ELF-1 (cell line): Measurements from ENCODE around the gene DAND5.

Experiments used
- DNase-seq: peaks from one replicate; pipeline ENCODE4 v3.0.0-alpha.2; 2016; ENCODE audit warnings: low read depth, low spot score

DAND5 gene

DNA sequence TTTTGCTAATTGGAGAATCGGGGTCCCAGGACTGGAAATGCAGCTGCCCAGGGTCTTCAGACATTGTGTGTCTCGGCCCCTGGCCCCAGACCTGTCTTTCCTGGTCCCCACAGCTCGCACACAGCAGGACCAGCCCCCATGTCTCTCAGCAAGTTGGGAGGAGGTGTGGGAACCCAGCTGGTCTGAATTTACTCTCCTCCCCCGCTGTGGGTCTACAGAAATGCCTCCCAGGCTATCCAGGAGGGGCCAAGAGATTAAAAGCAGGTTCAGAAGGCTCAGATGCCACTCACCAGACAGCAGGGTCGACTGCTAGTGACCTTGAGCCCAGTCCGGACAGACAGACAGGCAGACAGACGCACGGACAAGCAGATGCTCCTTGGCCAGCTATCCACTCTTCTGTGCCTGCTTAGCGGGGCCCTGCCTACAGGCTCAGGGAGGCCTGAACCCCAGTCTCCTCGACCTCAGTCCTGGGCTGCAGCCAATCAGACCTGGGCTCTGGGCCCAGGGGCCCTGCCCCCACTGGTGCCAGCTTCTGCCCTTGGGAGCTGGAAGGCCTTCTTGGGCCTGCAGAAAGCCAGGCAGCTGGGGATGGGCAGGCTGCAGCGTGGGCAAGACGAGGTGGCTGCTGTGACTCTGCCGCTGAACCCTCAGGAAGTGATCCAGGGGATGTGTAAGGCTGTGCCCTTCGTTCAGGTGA is at the start of gene DAND5:
Gene DAND5, plus strand, starts transcription at position 285 of the 697 bp plus-strand sequence. Its CDS starts 85 bp downstream, at position 370.
- peak; percentile 23 for DNase-seq

DNA sequence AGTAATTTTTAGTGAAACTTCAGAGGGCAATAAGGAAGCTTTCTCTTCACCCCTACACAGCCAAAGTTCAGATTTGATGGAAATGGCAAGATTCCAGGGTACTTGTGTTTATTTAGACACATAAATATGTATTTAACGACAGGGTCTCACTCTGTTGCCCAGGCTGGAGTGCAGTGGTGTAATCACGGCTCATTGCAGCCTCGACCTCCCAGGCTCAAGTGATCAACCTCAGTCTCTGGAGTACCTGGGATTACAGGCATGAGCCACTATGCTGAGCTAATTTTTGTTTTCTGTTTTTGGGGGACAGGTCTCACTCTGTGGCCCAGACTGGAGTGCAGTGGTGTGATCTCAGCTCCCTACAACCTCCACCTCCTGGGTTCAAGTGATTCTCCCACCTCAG is 48.3 kb upstream of the DAND5 start:
- DNase-seq = no peak

- no peak for DNase-seq
Measured at GRCh38 chr19:12922959-12923358, 46.4 kb upstream of the DAND5 start.

- DNase-seq = no peak
Measured at GRCh38 chr19:12924621-12925310, 44.6 kb upstream of the DAND5 start.

DNA sequence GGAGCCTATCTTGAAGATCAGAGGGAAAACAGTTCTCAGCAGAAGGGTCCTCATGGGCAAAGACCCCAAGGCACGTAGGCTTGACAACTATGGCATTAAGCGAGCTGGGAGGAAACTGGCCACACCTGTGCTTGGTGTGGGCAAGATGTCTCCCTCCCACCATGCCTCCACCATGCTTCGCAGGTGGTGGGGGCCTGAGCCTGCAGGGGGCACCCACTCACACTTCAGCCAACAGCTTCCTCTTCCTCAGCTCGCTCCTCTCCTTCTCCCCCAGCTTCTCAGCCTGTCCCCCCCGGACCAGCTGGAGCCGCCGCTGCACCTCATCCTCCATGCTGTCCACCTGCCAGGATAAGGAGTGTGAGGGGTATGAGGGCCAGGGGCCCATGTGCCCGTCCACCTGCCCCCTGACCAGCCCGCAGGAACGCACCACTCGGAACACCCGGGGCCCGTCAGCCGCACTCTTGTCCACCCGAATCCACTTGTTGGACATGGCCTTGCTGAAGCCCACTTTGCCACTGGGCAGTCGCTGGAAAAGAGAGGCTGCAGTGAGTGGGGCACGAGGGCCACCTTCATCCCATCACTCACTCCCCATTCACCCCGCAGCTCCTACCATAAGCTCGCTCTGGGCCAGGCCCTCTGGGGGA is 39.3 kb upstream of the DAND5 start:
- DNase-seq = no peak

GRCh38 chr19:12932392-12933286 is 36.7 kb upstream of the DAND5 start:
- no peak for DNase-seq

GRCh38 chr19:12933287-12934072 is 35.9 kb upstream of the DAND5 start, which contains the start of gene FARSA:
FARSA (minus strand) TSS chr19:12933711; CDS start chr19:12933696, 15 bp downstream.
- peak; percentile 93 for DNase-seq

DNA sequence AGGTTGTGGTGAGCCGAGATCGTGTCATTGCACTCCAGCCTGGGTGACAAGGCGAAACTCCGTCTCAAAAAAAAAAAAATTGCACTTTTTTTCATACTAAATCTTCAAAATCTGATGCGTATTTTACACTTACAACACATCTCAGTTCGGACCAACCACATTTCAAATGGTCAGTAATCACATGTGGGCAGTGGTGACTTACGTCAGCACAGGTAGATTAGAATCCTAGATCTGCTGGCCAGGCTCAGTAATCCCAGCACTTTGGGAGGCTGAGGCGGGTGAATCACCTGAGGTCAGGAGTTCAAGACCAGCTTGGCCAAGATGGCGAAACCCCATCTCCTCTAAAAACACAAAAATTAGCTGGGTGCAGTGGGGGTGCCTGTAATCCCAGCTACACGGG is 34.3 kb upstream of the DAND5 start:
- no peak for DNase-seq

DNA sequence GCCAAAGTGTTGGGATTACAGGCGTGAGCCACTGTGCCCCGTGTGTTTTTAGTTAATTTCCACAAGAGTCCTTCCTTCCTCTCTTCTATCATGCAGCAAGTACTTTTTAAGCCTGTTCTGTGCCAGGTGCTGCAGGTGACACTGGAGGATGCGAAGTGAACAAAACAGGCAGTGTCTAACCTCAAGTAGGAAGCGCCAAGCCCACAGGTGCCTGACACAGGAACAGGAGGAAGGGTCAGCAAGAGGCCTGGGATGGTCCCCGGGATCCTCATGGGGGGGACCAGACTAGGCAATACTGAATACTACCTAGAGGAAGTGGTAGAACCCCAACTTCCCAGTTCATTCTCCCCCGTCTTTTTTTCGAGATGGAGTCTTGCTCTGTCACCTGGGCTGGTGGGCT is 32.8 kb upstream of the DAND5 start:
- DNase-seq = no peak

GRCh38 chr19:12937093-12937926 is 32.1 kb upstream of the DAND5 start:
- DNase-seq = peak; percentile 49

DNA sequence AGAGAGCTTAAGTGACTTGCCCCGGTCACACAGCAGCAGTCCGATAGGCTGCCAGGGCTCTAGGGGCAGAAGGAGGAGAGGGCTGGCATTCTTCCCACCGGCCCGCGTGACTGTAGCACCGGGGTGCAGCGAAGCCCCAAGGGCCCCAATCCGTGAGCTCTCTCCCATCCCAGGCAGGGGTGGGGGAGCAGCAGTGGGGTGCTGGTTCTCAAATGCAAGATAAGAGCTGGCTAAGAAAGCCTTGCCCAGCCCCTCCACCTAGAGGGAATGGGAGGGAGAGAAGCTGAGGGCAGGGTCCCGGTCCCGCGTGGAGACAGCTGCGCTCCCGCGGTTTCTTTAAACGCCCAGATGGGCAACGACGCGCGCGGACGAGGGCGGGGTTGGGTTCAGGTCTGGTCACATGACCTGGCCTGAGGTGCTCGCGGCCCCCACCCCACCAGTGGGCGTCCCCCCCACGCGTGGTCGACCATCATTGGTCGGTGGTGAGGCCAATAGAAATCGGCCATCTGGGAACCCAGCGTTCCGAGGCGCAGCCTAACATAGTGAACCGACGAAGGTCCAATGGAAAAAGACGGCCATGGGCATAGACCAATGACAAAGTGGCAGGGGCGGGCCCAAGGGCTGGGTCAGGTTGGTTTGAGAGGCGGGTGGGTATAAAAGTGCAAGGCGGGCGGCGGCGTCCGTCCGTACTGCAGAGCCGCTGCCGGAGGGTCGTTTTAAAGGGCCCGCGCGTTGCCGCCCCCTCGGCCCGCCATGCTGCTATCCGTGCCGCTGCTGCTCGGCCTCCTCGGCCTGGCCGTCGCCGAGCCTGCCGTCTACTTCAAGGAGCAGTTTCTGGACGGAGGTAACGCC is 31.2 kb upstream of the DAND5 start, which contains the start of gene CALR:
Gene CALR, plus strand, starts transcription at position 683 of the 852 bp plus-strand sequence. Its CDS starts 71 bp downstream, at position 754.
- DNase-seq = peak; percentile 98

DNA sequence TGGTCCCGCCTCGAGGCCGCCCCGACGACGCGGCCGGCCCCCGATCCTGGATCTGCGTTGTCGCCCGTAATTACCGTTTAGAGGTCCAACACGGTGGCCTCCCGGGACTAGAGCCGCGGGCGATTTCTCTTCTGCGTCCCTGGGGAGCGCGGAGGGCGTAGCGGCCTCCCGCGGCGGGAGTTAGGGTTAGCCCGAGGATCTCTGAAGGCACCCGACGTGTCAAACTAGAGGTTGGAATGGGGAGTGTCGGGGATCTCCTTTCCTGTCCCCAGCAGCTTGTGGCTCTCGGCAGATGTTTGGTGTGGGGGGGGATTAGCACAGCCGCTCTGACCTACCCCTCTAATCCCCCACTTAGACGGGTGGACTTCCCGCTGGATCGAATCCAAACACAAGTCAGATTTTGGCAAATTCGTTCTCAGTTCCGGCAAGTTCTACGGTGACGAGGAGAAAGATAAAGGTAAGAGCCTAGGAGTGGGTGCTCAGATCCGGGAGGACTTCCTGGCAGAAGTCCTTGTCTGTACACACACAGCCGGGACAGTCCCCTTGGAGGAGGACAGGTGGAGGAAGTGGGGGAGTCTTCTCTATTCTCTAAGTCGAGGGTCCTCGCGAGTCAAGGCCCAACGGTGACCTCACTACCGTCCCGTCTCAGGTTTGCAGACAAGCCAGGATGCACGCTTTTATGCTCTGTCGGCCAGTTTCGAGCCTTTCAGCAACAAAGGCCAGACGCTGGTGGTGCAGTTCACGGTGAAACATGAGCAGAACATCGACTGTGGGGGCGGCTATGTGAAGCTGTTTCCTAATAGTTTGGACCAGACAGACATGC is 30.4 kb upstream of the DAND5 start:
- DNase-seq = no peak

DNA sequence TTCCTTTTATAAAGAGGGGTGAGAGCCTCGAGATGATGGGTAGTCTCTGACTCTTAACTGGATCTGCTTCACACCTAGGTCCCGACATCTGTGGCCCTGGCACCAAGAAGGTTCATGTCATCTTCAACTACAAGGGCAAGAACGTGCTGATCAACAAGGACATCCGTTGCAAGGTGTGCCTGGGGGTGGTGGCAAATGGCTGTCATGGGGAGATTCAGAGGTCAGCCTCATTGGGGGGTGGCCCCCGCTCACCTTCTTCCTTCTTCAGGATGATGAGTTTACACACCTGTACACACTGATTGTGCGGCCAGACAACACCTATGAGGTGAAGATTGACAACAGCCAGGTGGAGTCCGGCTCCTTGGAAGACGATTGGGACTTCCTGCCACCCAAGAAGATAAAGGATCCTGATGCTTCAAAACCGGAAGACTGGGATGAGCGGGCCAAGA is 29.4 kb upstream of the DAND5 start:
- no peak for DNase-seq

DNA sequence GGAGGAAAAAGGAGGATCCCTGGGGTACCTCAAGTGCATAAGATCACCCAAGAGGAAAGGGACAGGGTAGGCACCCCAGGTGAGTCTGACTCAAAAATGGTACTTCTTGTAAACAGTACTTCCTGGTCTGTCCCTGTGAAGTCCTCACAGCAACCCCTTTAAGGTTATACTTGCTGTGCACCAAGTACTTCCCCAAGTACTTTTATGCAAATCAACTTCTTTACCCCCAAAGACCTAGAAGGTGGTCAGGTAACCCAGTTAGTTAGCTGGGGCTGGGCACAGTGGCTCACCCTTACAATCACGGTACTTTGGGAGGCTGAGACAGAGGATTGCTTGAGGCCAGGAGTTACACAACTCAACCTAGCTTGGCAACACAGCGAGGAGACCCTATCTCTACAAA is 28.5 kb upstream of the DAND5 start:
- DNase-seq = no peak

DNA sequence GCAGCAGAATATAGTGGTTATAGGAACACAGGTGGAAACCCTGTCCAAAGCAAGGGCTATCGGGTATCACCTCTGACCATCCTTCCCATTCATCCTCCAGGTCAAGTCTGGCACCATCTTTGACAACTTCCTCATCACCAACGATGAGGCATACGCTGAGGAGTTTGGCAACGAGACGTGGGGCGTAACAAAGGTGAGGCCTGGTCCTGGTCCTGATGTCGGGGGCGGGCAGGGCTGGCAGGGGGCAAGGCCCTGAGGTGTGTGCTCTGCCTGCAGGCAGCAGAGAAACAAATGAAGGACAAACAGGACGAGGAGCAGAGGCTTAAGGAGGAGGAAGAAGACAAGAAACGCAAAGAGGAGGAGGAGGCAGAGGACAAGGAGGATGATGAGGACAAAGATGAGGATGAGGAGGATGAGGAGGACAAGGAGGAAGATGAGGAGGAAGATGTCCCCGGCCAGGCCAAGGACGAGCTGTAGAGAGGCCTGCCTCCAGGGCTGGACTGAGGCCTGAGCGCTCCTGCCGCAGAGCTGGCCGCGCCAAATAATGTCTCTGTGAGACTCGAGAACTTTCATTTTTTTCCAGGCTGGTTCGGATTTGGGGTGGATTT is 25.8 kb upstream of the DAND5 start:
- no peak for DNase-seq

DNA sequence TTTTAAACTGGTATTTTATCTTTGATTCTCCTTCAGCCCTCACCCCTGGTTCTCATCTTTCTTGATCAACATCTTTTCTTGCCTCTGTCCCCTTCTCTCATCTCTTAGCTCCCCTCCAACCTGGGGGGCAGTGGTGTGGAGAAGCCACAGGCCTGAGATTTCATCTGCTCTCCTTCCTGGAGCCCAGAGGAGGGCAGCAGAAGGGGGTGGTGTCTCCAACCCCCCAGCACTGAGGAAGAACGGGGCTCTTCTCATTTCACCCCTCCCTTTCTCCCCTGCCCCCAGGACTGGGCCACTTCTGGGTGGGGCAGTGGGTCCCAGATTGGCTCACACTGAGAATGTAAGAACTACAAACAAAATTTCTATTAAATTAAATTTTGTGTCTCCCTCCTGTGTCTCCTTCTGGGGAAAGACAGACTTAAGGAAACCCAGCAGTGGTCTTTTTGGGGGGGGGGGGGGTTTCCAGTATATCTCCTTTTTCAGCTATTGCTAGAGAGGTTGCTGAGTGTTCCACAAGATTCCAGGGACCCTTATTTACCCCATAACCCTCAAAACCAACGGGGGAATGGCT is 25.2 kb upstream of the DAND5 start:
- DNase-seq = no peak

GRCh38 chr19:12945479-12946091 is 23.8 kb upstream of the DAND5 start, which contains the start of gene RAD23A:
RAD23A (plus strand) TSS chr19:12945862; CDS start chr19:12945949, 87 bp downstream.
- peak; percentile 99 for DNase-seq
